DOHH2 (cell line): ENCODE measurements around the gene PMVK.

Source experiments
- EZH2phosphoT487 ChIP-seq: fragments of 200-600 bp; sonication (generic); IDR thresholded peaks from 2 replicates; pipeline ENCODE4 v1.6.1; 2017; ENCODE audit warnings: borderline replicate concordance, mild to moderate bottlenecking, antibody characterized with exemption, low read length, moderate library complexity, mixed read lengths
- TF ChIP-seq, protein P1 (sequence below): fragments of 200-600 bp; sonication (generic); IDR thresholded peaks from one replicate; pipeline ENCODE4 v1.5.1; 2014; ENCODE audit warnings: antibody characterized with exemption, mild to moderate bottlenecking, low read depth, low read length; ENCODE audit not compliant: poor library complexity, severe bottlenecking

- TF ChIP-seq, protein P1, sequence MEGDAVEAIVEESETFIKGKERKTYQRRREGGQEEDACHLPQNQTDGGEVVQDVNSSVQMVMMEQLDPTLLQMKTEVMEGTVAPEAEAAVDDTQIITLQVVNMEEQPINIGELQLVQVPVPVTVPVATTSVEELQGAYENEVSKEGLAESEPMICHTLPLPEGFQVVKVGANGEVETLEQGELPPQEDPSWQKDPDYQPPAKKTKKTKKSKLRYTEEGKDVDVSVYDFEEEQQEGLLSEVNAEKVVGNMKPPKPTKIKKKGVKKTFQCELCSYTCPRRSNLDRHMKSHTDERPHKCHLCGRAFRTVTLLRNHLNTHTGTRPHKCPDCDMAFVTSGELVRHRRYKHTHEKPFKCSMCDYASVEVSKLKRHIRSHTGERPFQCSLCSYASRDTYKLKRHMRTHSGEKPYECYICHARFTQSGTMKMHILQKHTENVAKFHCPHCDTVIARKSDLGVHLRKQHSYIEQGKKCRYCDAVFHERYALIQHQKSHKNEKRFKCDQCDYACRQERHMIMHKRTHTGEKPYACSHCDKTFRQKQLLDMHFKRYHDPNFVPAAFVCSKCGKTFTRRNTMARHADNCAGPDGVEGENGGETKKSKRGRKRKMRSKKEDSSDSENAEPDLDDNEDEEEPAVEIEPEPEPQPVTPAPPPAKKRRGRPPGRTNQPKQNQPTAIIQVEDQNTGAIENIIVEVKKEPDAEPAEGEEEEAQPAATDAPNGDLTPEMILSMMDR = no peak
- no peak for TF ChIP-seq EZH2phosphoT487
These were observed 2.3 kb upstream of the PMVK start for GRCh38 chr1:154938604-154939399.
